Naive thymus-derived CD4-positive, alpha-beta T cell (primary cell): ENCODE measurements around the gene EML6. TPM values are rescaled to one million over a fixed set of nuclear protein-coding genes. Genes with fewer than 3 reads are reported as not detected.

Experiments
- ATAC-seq: fragments of 150-1000 bp; cut with Tn5 transposase; 2 replicates; pipeline ENCODE4 v1.10.0; 2021; ENCODE audit warnings: mild to moderate bottlenecking, moderate library complexity
- CTCF ChIA-PET: fragments of 350-600 bp; sonication (Branson Sonifier 250); formaldehyde crosslinking; loops from one replicate; lab custom pipeline; 2021; ENCODE audit warnings: antibody characterized with exemption; lab: Charles Lee
- POLR2A ChIA-PET: fragments of 350-600 bp; sonication (Branson Sonifier 250); formaldehyde crosslinking; loops from one replicate; lab custom pipeline; 2021; ENCODE audit warnings: antibody characterized with exemption, inconsistent platforms; lab: Charles Lee
- DNase-seq, 9 donors: peaks; one replicate each; pipeline versions ENCODE4 v3.0.0 to v3.0.0-alpha.2; 2020 to 2022; ENCODE audit warnings: mixed read lengths in 1 of 9
- H3K27ac ChIP-seq: one replicate; pipeline ENCODE4 v1.7.0; 2013; ENCODE audit warnings: mild to moderate bottlenecking, low read depth, low read length, moderate library complexity
- H3K27me3 ChIP-seq, 2 donors: one replicate each; pipeline ENCODE4 v1.7.0; 2013; ENCODE audit warnings: low read length in 2 of 2, mild to moderate bottlenecking in 2 of 2, moderate library complexity in 2 of 2; ENCODE audit not compliant: control insufficient read depth in 2 of 2, insufficient read depth in 2 of 2
- H3K36me3 ChIP-seq, 3 experiments: 1 replicate in 2 of 3; 2 replicates in 1 of 3; pipeline ENCODE4 v1.7.0; 2013; ENCODE audit warnings: low read length in 3 of 3, mild to moderate bottlenecking in 3 of 3, moderate library complexity in 1 of 3; ENCODE audit not compliant: insufficient read depth in 3 of 3, control insufficient read depth in 2 of 3
- H3K4me1 ChIP-seq, 2 donors: one replicate each; pipeline ENCODE4 v1.7.0; 2013; ENCODE audit warnings: low read length in 2 of 2, mild to moderate bottlenecking in 2 of 2, moderate library complexity in 1 of 2; ENCODE audit not compliant: control insufficient read depth in 2 of 2, insufficient read depth in 2 of 2
- H3K4me3 ChIP-seq: 2 replicates; pipeline ENCODE4 v1.7.0; 2013; ENCODE audit warnings: mild to moderate bottlenecking, low read length
- H3K9me3 ChIP-seq, 3 experiments: 1 replicate in 2 of 3; 2 replicates in 1 of 3; pipeline ENCODE4 v1.7.0; 2013; ENCODE audit warnings: low read length in 3 of 3; ENCODE audit not compliant: control insufficient read depth in 2 of 3
- H3K27ac Mint-ChIP-seq, 9 donors: one replicate each; pipeline ENCODE4 v1.8.0; 2020 to 2022; ENCODE audit warnings: mixed read lengths in 9 of 9, mild to moderate bottlenecking in 8 of 9, moderate library complexity in 5 of 9, inconsistent platforms in 2 of 9
- H3K27me3 Mint-ChIP-seq, 5 donors: one replicate each; pipeline ENCODE4 v1.8.0; 2021 to 2022; ENCODE audit warnings: mixed read lengths in 5 of 5, mild to moderate bottlenecking in 1 of 5
- H3K36me3 Mint-ChIP-seq, 5 donors: one replicate each; pipeline ENCODE4 v1.8.0; 2020 to 2022; ENCODE audit warnings: mixed read lengths in 5 of 5, mild to moderate bottlenecking in 3 of 5, inconsistent platforms in 1 of 5
- H3K4me1 Mint-ChIP-seq, 7 donors: one replicate each; pipeline ENCODE4 v1.8.0; 2020 to 2022; ENCODE audit warnings: mixed read lengths in 7 of 7, mild to moderate bottlenecking in 3 of 7, inconsistent platforms in 1 of 7
- H3K4me3 Mint-ChIP-seq, 10 donors: one replicate each; pipeline ENCODE4 v1.8.0; 2020 to 2022; ENCODE audit warnings: mild to moderate bottlenecking in 10 of 10, mixed read lengths in 10 of 10, moderate library complexity in 6 of 10, inconsistent platforms in 2 of 10
- H3K9me3 Mint-ChIP-seq, 11 donors: one replicate each; pipeline ENCODE4 v1.8.0; 2020 to 2022; ENCODE audit warnings: mixed read lengths in 11 of 11, mild to moderate bottlenecking in 4 of 11, inconsistent platforms in 1 of 11, moderate library complexity in 1 of 11
- intact Hi-C, 2 donors: fragments of 100-400 bp; cut with micrococcal nuclease; formaldehyde crosslinking; loops; one replicate each; pipeline ENCODE4 v1.15.1; 2023
- polyA plus RNA-seq, 2 donors: library from polyadenylated mRNA; unstranded; fragments of 300-500 nt; fragmentation: Illumina TruSeq; gene quantifications; one replicate each; pipeline ENCODE4 v1.2.3, GENCODE V29; 2021
- total RNA-seq, 6 experiments: library from RNA in 5 of 6; stranded (reverse) in 5 of 6; gene quantifications; 1 replicate in 5 of 6; 2 replicates in 1 of 6; pipeline ENCODE4 v1.2.3 and lab custom pipeline; 2021 to 2026

The EML6 gene
- total and polyA plus RNA-seq, 7 experiments from 2014 or later: 0.32 to 2.5 (median 1.5) TPM; not detected in 2

- CTCF ChIA-PET: no interaction called here
- H3K9me3 ChIP-seq: no peaks in the 10 kb centered on the region
- no peaks in the 10 kb centered on the region for H3K36me3 Mint-ChIP-seq
- ATAC-seq (no peak), DNase-seq (no peak)
- no peaks in the 10 kb centered on the region for H3K27me3 ChIP-seq
- H3K4me1 ChIP-seq: no peaks in the 10 kb centered on the region
- no peak overlapping the region for H3K27ac ChIP-seq
- H3K9me3 Mint-ChIP-seq: no peaks in the 10 kb centered on the region
- intact Hi-C loops: no loop called here
- H3K4me1 Mint-ChIP-seq: no peaks in the 10 kb centered on the region
- no peak overlapping the region for H3K27ac Mint-ChIP-seq
- POLR2A ChIA-PET: no interaction called here
- H3K36me3 ChIP-seq: no peaks in the 10 kb centered on the region
- H3K4me3 Mint-ChIP-seq: no peak overlapping the region
- H3K27me3 Mint-ChIP-seq: peaks cover 0 to 18% (median 11%) of the 10 kb centered on the region in 5 donors
- H3K4me3 ChIP-seq: no peak overlapping the region
Observed at GRCh38 chr2:54740333-54740732, 16.9 kb downstream of the EML6 start.

DNA sequence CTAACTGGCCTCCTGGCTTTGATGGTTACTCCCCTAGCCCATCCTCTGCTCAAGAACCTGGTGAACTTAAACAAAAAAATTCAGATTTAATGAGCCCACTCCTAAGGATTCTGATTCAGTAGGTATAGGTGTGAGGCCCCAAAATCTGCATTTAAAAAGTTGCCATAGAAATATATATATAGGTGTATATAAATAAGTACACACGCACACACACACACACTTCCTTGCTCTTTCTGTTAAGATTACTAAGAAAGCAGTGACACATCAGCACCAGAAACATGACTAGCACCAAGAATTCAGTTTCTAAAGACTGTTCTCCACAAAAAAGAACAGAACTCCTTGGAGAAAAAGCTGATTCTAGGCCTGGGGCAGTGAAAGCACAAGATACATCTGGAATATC lies 17.8 kb downstream of the EML6 start:
- intact Hi-C loops: no loop called here
- H3K27me3 Mint-ChIP-seq: peaks cover 0 to 21% (median 11%) of the 10 kb centered on the region in 5 donors
- no peaks in the 10 kb centered on the region for H3K36me3 Mint-ChIP-seq
- Histone ChIP-seq H3K27ac (no peak overlapping the region), H3K4me1 (no peaks in the 10 kb centered on the region), H3K4me3 (no peak overlapping the region), H3K27me3 (no peaks in the 10 kb centered on the region), H3K9me3 (no peaks in the 10 kb centered on the region), H3K36me3 (no peaks in the 10 kb centered on the region)
- H3K27ac Mint-ChIP-seq: no peak overlapping the region
- POLR2A ChIA-PET: no interaction called here
- no peak for ATAC-seq
- no peaks in the 10 kb centered on the region for H3K4me1 Mint-ChIP-seq
- H3K9me3 Mint-ChIP-seq: no peaks in the 10 kb centered on the region
- no peak overlapping the region for H3K4me3 Mint-ChIP-seq
- DNase-seq: no peak
- CTCF ChIA-PET: no interaction called here

- Mint-ChIP-seq H3K4me1 (no peaks in the 10 kb centered on the region), H3K9me3 (no peaks in the 10 kb centered on the region), H3K27ac (no peak overlapping the region), H3K36me3 (no peaks in the 10 kb centered on the region), H3K4me3 (no peak overlapping the region), H3K27me3 (peaks cover 0 to 6% (median 0%) of the 10 kb centered on the region in 5 donors)
- CTCF ChIA-PET: interaction anchor here (0.7 kb wide), 1 partner anchor 12 kb away, joined by 3 read pairs; no protein-coding TSS in a partner anchor
- ATAC-seq (no peak), DNase-seq (no peak)
- no peaks in the 10 kb centered on the region for H3K36me3 ChIP-seq
- intact Hi-C loops: no loop called here
- H3K27me3 ChIP-seq: no peaks in the 10 kb centered on the region
- H3K4me3 ChIP-seq: no peak overlapping the region
- POLR2A ChIA-PET: interaction anchor here (0.6 kb wide), 1 partner anchor 149 kb away, joined by 3 read pairs; no protein-coding TSS in a partner anchor
- H3K4me1 ChIP-seq: no peaks in the 10 kb centered on the region
- no peaks in the 10 kb centered on the region for H3K9me3 ChIP-seq
- H3K27ac ChIP-seq: no peak overlapping the region
Observed at GRCh38 chr2:54750040-54750439, 26.6 kb downstream of the EML6 start.

- Histone ChIP-seq H3K4me3 (no peak overlapping the region), H3K27me3 (no peaks in the 10 kb centered on the region), H3K4me1 (no peaks in the 10 kb centered on the region), H3K36me3 (no peaks in the 10 kb centered on the region), H3K27ac (no peak overlapping the region), H3K9me3 (no peaks in the 10 kb centered on the region)
- ATAC-seq (no peak), DNase-seq (no peak)
- Mint-ChIP-seq H3K4me3 (no peak overlapping the region), H3K36me3 (no peaks in the 10 kb centered on the region), H3K27ac (no peak overlapping the region), H3K4me1 (peaks cover 0 to 4% (median 0%) of the 10 kb centered on the region in 7 donors), H3K27me3 (peaks cover 0 to 15% (median 0%) of the 10 kb centered on the region in 5 donors), H3K9me3 (no peaks in the 10 kb centered on the region)
- ChIA-PET CTCF (no interaction called here), POLR2A (no interaction called here)
- intact Hi-C loops: no loop called here
Observed at GRCh38 chr2:54752439-54752838, 29.0 kb downstream of the EML6 start.

GRCh38 chr2:54755641-54756326 lies 32.3 kb downstream of the EML6 start:
- no peaks in the 10 kb centered on the region for H3K36me3 Mint-ChIP-seq
- Histone ChIP-seq H3K4me3 (no peak overlapping the region), H3K27ac (no peak overlapping the region), H3K27me3 (no peaks in the 10 kb centered on the region), H3K4me1 (no peaks in the 10 kb centered on the region), H3K9me3 (no peaks in the 10 kb centered on the region), H3K36me3 (no peaks in the 10 kb centered on the region)
- peaks cover 0 to 6% (median 0%) of the 10 kb centered on the region in 7 donors for H3K4me1 Mint-ChIP-seq
- ChIA-PET CTCF (no interaction called here), POLR2A (no interaction called here)
- ATAC-seq (no peak), DNase-seq (no peak)
- intact Hi-C loops: no loop called here
- H3K4me3 Mint-ChIP-seq: no peak overlapping the region
- peaks cover 0 to 18% (median 0%) of the 10 kb centered on the region in 5 donors for H3K27me3 Mint-ChIP-seq
- H3K9me3 Mint-ChIP-seq: no peaks in the 10 kb centered on the region
- no peak overlapping the region for H3K27ac Mint-ChIP-seq

DNA sequence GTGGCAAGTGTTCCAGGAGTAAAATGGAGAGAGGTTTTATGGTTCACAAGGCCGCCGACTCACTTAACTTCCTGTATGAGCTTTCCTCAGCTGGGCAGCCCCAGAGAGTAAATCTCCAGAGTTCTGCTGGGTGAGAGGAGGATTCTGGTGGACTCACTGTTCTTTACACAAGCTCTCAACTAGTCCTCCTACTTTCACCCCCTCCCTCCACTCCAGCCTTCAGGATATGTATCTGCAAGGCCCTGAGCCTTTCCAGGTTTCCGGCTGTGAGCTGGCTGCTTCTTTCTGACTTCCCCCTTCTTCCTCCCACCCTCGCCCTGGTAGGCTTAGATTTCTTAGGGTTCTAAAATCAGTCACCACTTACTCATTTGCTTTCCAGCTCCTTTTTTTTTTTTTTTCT lies 34.0 kb downstream of the EML6 start:
- POLR2A ChIA-PET: no interaction called here
- no peak overlapping the region for H3K27ac Mint-ChIP-seq
- no peaks in the 10 kb centered on the region for H3K36me3 Mint-ChIP-seq
- Histone ChIP-seq H3K9me3 (no peaks in the 10 kb centered on the region), H3K27me3 (no peaks in the 10 kb centered on the region), H3K4me1 (no peaks in the 10 kb centered on the region), H3K4me3 (no peak overlapping the region), H3K36me3 (no peaks in the 10 kb centered on the region), H3K27ac (no peak overlapping the region)
- CTCF ChIA-PET: interaction anchor here (1.5 kb wide), 1 partner anchor 81 kb away, joined by 3 read pairs; no protein-coding TSS in a partner anchor
- DNase-seq (no peak), ATAC-seq (no peak)
- intact Hi-C loops: no loop called here
- peaks cover 0 to 6% (median 0%) of the 10 kb centered on the region in 7 donors for H3K4me1 Mint-ChIP-seq
- H3K9me3 Mint-ChIP-seq: no peaks in the 10 kb centered on the region
- H3K27me3 Mint-ChIP-seq: peaks cover 0 to 18% (median 0%) of the 10 kb centered on the region in 5 donors
- no peak overlapping the region for H3K4me3 Mint-ChIP-seq

GRCh38 chr2:54758951-54759350 lies 35.5 kb downstream of the EML6 start:
- intact Hi-C loops: no loop called here
- Histone ChIP-seq H3K4me3 (no peak overlapping the region), H3K27ac (no peak overlapping the region), H3K4me1 (no peaks in the 10 kb centered on the region), H3K9me3 (no peaks in the 10 kb centered on the region), H3K36me3 (no peaks in the 10 kb centered on the region), H3K27me3 (no peaks in the 10 kb centered on the region)
- H3K27ac Mint-ChIP-seq: no peak overlapping the region
- no peak for ATAC-seq
- no peak for DNase-seq
- CTCF ChIA-PET: no interaction called here
- H3K4me3 Mint-ChIP-seq: no peak overlapping the region
- H3K9me3 Mint-ChIP-seq: no peaks in the 10 kb centered on the region
- H3K27me3 Mint-ChIP-seq: peaks cover 0 to 18% (median 0%) of the 10 kb centered on the region in 5 donors
- POLR2A ChIA-PET: no interaction called here
- H3K4me1 Mint-ChIP-seq: peaks cover 0 to 6% (median 0%) of the 10 kb centered on the region in 7 donors
- no peaks in the 10 kb centered on the region for H3K36me3 Mint-ChIP-seq
